Stimulated activated CD4-positive, alpha-beta T cell treated with anti-CD3 and anti-CD28 coated beads, TNF-alpha, amount 100 ng/mL, for 48 hours (primary cell): ENCODE measurements around the gene IFI6.
"Not testable (repeated sequence)": the region's sequence is repeated elsewhere in the genome, so short reads cannot be mapped to it uniquely, and the experiment has no call there.

Experiments
- DNase-seq, 3 donors: peaks; one replicate each; pipeline ENCODE4 v3.0.0-alpha.2; 2020; ENCODE audit warnings: low read depth in 3 of 3

IFI6 gene, protein sequence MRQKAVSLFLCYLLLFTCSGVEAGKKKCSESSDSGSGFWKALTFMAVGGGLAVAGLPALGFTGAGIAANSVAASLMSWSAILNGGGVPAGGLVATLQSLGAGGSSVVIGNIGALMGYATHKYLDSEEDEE

DNA sequence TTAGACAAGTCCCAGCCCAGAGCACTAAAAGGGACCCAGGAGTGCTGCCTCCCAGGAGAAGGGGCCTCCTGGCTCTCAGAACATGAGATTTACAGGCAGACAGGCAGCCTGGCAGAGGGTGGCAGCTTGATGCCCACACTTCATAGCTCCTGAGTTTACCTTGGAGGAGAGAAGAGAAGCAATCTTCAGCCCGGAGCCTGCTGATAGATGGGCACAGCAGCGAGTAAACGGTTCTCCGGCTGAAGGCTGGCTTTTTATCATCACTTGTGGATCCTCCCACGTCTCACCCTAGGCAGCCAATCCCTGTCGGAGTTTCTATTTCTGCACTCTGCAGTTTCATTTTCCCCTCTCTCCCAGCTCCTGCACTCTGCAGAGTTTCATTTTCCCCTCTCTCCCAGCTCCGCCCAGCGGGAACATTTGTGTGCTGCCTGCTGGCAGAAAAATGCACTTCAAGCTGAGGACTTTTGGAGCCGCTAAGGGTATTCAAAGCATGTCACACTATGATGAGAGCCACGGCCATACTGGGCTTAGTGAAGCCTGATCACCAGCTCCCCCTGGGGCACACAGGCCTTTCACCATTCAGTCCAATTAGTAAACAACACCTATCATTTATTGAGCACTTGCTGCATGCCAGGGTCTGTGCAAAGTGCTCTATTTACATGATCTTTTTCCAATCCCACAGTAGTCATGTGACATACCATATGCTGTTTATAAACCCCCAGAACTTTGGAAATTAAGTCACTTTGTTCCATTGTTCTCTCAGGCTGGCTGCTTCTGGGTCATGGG is at the start of gene IFI6:
TSS of gene IFI6 (minus strand) at position 229 of the 786 bp plus-strand sequence. CDS start 2,878 bp downstream, outside the sequence.
- peak; percentile 45 to 64 (median 61) for DNase-seq

DNA sequence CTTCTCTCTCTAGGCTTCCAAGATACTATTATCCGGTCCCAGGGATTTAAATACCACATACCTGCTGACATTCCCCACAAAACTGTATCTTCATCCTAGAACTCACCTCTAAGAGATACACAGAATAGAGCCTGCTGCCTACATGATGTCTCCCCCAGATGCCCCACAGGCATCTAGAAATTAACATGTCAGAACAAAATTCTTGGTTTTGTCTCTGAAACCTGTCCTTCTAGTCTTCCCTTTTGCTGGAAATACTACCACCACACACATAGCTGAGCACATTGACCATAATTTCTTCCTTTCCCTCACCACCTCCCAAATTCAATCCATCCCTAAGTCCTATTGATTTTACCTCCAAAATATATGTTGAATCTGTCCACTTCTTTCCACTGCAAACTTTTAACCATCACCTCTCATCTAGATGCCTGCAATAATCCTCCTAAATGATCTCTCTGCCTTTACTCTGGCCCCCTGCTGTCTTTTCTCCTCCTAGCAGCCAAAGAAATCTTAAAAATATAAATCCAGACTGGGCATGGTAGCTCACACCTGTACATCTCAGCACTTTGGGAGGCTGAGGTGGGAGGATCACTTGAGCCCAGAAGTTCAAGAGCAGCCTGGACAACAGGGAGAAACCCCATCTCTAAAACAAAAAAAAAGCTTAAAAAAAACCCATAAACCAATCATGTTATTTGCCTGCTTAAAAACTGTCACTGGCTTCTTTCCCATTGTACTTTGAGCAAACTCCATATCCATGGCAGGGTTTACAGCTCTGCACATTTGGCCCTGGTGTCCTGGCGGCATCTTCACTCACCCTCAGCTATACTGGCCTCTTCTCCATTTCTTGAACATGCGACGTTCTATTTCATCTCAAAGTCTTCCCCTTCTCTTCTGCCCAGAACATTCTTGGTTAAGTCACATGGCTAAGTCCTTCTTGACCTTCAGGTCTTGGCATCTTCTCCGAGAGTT is 47.6 kb upstream of the IFI6 start:
- no peak for DNase-seq

DNA sequence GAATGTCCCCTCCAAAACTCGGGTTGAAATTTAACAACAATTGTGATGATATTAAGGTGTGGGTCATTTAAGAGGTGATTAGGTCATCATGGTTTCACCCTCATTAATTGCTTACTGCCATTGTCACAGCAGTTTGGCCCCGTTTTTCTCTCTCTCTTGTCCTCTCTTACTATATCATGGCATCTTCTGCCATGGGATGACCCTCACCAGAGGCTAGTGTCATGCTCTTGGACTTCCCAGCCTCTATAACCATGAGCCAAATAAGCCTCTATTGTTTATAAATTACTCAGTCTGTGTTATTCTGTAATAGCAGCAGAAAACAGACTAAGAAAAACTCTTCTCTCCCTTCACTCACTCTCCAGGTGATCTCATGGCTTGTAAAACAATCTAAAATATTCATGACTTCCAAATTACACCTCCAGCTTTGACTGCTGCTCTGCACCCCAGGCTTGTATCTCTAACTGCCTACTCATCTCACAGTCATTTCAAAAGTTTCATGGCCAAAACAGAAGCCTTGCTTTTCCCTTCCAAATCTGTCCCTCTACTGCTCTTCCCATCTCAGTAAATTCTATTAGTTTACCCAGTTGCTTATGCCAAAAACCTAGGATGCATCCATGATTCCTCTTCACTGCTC is 44.4 kb upstream of the IFI6 start:
- DNase-seq: no peak

DNA sequence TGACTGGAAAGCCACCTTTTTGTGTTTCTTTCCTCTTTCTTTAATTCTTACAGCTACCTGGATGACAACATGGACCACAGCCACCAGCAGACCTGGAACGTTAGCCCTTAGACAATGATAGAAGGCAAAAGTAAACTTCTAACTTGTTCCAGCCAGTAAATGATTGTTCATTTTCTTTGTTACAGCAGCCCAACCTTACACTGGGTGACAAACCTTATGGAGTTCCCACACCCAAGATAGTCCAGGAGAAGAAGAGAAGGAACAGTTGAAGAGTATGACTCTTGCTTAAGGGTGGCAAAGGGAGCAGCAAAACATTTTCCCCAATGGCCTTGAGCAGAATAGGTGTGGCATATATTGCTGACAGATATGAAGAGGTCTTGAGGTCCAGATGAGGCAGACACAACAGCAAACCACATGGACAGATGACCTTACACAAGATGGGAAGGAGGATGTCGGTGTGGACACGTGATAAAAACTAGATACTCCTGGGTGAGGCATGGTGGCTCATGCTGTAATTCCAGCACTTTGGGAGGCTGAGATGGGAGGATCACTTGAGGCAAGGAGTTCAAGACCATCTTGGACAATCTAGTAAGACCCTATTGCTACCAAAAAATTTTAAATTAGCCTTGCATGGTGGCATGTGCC is 42.0 kb upstream of the IFI6 start:
- no peak for DNase-seq

DNA sequence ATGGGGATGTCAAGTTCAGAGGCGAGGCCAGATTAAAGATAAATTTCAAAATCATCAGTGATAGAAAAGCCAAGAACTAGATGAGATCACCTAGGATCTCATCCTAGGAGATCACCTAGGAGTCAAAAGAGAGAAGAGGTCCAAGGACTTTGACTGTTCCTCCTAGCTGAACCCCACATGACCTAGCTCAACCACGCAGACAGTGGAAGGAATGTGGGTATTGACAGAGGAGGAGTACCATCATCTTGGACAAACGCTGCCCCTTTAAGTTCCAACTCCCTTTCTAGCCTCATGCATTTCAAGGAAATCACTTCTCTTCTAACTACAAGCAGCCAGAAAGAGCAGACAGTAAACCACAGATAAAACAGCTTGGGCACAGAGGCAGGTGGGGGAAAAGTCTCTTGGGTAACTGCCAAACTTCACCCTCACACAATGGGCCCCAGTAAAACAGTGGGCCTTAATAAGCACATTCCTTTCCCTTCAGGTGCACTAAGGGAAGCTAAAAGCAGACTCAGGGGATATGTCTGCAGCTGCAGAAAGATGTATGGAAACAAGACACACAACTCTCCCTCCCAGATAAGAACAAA is 41.2 kb upstream of the IFI6 start:
- no peak for DNase-seq

DNA sequence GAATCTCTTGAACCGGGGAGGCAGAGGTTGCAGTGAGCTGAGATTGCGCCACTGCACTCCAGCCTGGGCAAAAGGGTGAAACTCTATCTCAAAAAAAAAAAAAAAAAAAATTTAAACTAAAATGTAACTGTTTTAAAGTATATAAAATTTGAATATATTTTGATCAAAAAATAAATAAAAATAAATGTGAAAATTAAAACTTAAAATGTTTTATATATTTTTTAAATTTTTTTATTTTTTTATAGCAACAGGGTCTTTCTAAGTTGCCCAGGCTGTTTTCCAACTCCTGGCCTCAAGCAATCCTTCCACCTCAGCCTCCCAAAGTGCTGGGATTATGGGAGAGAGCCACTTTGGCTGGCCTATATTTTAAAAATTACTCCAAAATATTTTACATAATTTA is 38.6 kb upstream of the IFI6 start:
- no peak for DNase-seq

DNA sequence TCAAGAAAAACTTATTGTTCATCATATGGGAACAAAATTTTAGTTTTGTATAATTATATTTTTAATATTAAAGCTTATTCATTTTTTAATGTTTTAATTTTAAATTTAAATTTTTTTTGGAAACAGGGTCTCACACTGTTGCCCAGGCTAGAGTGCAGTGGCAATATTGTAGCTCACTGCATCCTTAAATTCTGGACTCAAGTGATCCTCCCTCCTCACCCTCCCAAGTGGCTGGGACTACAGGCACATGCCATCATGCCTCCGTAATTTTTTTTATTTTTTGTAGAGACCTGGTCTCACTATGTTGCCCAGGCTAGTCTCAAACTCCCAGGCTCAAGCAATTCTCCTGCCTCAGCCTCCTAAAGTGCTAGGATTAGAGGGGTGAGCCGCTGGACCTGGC is 33.6 kb upstream of the IFI6 start:
- DNase-seq: no peak

DNA sequence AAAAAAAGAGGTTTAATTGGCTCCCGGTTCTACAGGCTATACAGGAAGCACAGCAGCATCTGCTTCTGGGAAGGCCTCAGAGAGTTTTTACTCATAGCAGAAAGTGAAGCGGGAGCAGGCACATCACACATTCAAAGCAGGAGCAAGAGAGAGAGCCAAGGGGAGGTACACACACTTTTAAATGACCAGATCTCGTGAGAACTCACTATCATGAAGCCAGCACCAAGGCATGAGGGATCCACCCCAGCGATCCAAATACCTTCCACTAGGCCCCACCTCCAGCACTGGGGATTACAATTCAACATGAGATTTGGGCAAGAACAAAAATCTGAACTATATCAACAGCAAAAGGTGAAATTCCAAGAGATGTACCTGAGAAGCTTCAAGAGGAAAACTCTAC is 33.0 kb upstream of the IFI6 start:
- no peak for DNase-seq

DNA sequence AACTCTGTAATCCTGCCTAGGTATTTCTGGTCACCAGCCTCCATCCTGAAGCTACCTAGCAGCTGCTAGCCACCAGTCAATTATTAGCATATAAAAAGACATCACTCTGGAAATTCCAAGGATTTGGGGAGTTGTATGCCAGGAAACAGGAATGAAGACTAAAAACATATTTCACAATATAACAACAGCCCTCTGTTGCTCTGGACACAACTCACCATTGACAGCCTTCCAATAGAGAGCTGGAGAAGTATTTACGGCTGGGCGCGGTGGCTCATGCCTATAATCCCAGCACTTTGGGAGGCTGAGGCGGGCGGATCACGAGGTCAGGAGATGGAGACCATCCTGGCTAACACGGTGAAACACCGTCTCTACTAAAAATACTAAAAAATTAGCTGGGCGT is 24.8 kb upstream of the IFI6 start:
- DNase-seq: not testable (repeated sequence)

DNA sequence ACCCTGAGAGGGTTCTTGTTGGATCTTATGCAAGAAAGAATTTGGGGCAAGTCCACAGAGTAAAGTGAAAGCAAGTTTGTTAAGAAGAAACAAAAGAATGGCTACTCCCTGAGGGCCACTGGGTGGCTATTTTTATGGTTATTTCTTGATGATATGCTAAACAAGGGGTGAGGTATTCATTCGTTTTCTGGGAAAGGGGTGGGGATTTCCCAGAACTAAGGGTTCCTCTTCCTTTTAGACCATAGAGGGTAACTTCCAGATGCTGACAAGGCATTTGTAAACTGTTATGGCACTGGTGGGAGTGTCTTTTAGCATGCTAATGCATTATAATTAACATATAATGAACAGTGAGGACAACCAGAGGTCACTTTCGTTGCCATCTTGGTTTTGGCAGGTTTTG is 18.2 kb upstream of the IFI6 start:
- DNase-seq: no peak

DNA sequence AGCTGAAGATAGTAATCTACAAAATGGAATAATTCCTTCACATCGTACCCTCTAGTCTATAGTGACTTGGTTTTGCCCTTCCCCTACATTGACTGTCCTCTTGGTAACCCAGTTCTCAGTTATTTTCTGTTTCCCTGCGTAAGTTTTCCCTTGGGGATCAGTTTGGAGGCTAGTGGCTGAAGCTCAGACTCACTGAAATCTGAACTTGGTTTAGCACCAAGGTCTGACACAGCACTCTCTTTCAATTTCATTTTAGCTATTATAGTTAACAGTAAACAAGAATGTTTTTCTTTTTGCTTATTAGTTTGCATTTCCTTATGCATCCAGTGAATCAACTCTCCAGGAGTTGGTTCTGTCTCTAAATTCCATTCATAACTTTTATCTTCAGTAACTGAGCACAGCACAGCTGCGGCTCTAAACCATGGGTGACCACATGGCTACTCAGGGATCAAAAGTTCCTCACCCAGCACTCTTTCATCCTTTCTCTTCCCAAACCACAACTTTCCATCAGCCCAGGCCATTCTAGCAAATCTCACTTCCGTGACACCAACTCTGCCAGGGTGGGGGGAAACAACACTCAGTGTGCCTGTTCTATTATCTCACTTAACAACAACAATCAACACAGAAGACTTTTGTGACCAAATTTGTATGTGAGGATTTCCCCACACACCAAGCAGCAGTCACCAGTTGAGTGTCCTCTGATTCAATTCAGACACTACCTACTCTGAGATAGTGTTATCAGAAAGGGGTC is 17.6 kb upstream of the IFI6 start:
- no peak for DNase-seq

DNA sequence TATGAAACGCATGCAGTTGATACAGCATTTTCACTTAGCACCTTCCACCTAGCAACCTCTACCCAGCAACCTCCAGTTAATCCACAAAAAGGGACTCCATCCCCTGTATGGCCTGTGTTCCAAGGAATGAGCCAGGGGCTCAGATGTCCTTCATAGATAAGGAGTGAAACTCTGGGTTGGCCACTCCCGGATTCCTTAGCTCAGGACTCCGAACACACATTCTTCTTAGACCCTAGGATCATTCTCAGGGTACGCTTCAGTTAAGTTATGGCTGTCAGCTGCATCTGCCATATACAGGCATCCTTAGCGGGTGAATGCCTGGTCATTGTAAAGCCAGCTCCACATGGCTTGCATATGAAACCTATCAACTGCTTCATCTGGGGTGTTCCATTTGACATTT is 15.9 kb upstream of the IFI6 start:
- no peak for DNase-seq

DNA sequence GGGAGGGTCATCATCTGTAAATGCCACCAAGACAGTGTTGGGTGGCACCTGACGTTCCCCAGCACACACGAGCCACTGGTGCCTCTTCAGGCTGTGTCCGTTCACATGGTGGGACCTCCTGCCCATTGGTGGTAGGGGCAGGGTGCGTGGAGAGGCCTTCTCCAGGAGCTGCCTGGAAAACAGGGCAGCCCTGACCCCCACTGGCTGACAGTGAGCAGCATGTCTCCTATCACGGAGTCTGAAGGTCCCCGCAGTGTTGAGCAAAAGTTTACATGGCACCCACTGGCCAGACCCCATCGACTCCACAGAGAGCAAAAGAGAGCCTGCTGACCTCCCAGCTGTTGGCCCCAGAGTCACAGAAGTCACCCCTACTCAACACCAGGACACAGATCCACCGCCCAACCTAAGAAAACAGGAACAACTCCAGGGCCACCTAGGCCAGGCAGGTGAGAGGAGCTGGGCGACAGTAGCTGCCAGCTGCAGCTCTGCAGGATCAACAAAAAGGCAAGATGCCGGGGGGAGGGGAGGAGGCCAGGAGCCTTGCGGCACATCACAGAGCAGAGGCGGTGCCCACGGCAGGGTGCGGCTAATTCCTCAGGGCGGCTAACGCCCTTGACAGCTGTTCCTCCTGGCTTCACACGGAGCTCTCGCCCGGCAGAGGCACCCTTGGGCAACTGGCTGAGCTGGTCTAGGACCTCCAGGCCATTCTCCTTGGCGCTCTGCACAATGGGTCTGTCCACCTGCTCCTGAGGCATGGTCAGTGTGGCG is 14.4 kb upstream of the IFI6 start:
- DNase-seq: no peak

DNA sequence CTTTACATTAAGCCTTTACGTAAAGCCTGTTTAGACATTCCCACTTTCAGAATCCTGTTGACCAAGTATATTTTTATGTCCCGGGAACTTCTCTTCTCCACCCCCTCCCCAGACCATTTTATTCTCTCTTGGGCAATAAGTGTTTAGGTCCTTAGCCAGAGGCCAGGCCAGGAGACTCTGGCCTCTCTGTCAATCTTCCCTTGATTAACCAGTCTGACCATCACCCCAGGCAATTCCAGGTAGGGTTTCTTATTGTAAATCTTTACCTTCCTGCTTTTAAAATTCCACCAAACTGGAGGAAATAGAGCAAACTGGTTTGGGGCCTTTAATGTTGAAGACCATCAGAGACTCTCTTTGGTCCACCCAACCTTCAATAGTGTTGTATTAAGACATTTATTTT is 12.2 kb upstream of the IFI6 start:
- no peak for DNase-seq

DNA sequence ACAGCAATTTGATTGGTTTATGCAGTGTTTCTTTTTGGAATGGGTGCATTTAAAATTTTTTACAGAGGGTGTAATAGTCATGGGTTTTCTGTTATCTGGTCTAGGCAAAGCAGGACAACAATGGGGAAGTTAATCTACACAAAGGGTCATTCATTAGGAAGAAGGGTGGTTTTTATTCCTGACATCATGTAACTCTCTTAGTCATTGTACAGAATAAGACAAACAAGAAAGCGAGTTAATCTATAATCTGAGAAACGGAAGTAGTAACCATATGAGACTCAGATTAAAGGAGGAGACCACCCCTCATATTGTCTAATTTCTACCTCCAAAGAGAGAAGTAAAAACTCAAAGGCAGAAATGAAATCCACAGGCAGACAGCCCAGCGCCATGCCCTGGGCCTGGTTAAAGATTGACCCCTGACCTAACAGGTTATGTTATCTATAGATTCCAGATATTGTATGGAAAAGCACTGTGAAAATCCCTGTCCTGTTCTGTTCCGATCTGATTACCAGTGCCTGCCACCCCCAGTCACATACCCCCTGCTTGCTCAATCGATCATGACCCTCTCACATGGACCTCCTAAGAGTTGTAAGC is 10.5 kb upstream of the IFI6 start:
- DNase-seq: no peak

DNA sequence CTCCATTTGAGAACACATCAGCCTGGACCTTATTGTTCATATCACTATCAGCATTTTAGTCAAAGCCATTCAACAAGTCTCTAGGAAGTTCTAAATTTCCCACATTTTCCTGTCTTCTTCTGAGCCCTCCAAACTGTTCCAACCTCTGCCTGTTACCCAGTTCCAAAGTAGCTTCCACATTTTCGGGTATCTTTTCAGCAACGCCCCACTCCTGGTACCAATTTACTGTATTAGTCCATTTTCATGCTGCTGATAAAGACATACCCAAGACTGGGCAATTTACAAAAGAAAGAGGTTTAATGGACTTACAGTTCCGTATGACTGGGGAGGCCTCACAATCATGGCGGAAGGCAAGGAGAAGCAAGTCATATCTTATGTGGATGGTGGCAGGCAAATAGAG is 9.6 kb upstream of the IFI6 start:
- DNase-seq: not testable (repeated sequence)

DNA sequence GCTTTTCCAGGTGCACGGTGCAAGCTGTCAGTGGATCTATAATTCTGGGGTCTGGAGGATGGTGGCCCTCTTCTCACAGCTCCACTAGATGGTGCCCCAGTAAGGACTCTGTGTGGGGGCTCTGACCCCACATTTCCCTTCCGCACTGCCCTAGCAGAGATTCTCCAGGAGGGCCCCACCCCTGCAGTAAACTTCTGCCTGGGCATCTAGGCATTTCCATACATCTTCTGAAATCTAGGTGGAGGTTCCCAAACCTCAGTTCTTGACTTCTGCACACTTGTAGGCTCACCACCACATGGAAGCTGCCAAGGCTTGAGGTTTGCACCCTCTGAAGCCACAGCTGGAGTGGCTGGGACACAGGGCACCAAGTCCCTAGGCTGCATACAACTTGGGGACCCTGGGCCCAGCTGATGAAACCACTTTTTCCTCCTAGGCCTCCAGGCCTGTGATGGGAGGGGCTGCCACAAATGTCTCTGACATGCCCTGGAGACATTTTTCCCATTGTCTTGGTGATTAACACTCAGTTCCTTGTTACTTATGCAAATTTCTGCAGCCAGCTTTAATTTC is 8.3 kb upstream of the IFI6 start:
- not testable (repeated sequence) for DNase-seq

DNA sequence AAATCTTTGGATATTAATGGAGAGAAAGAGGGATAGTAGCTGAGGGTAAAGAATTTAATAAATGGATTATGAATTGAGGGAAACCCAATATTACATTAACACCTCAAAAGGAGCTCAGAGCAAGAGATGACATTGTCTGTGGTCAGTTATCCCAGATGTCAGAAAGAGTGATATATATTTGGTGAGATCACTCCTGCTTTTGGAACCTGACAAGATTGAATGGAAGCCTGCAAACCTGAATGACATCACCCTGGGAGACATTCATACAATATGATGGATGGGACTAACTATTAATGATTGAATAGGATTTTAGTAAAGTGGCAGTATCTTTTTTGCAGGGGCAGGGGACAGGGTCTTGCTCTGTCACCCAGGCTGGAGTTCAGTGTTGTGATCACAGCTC is 6.8 kb upstream of the IFI6 start:
- DNase-seq: no peak

DNA sequence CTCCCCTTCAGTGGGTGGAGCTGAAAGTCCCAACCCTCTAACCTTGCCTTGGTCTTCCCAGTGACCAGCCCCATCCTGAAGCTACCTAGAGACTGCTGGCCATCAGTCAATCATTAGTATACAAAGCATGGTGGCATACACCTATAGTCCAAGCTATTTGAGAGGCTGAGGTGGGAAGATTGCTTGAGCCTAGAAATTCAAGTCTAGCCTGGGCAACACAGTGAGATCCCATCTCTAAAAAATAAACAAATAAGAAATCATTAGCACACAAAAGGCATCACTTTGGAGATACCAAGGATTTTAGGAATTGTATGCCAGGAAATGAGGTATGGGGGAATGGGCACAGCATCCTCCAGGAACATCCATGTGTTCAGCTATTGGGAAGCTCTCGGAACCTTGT is 4.4 kb upstream of the IFI6 start:
- no peak for DNase-seq
